Measurements from ENCODE around the gene ACY1.

The ACY1 gene

DNA sequence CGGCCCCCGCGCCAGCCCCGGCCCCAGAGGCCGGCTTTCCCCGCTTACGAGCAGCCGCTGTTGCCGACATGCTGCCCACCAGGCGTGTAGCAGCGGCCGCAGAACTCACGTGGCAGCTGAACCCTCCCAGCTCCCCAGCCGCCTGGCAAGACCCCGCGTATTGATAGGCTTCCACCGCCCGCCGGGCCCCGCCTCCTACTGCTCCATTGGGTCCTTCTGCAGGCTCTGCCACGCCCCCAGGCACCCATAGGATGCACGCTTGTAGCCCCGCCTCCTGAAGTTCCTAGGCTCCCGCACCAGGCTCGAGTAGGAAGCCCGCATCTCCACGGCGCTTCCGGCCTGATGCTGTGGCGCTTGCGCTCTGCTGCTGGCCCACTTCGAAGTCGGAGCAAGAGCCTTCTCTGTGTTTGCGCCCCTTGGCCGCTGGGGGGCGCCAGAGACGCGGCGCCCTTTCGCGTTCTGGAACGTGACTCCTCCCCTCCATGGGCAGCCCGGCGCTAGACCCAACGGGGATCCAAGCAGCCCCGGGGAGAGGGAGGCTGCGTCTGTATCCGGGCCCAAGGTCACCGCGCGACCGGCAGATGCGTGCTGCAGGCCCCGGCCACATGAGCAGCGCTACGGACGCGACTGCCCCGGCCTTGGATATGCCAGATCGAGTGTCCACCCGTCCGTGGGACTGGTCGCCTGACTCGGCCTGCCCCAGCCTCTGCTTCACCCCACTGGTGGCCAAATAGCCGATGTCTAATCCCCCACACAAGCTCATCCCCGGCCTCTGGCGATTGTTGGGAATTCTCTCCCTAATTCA, 41.3 kb upstream of the ACY1 start, which contains the start of the genes PARP3 and RRP9 (continued):
- TF ChIP-seq BCL11A (tag by site-specific recombination; IDR thresholded peaks at IDR 0.05; ENCODE audit: low read depth) (peak; percentile 61; the same call in 1 of the 2 replicates), ZNF202 (tag by site-specific recombination; IDR thresholded peaks at IDR 0.05; ENCODE audit: borderline replicate concordance) (no peak), ZSCAN23 (tag by site-specific recombination; IDR thresholded peaks at IDR 0.05) (no peak), ZNF660 (tag by site-specific recombination; IDR thresholded peaks at IDR 0.05) (no peak; the same call in 1 of the 2 replicates), ZNF175 (tag by site-specific recombination; IDR thresholded peaks at IDR 0.05) (no peak), ZNF341 (tag by site-specific recombination; IDR thresholded peaks at IDR 0.05; ENCODE audit: low read depth) (peak; percentile 85), TCF7L2 (IDR thresholded peaks at IDR 0.05; ENCODE audit: borderline replicate concordance, low read depth, low read length) (no peak), ZNF48 (tag by site-specific recombination; IDR thresholded peaks at IDR 0.05) (no peak), SP7 (tag by site-specific recombination; IDR thresholded peaks at IDR 0.05) (peak; percentile 50; the same call in 1 of the 2 replicates), ZNF157 (tag by site-specific recombination; IDR thresholded peaks at IDR 0.05) (no peak), ZNF785 (tag by site-specific recombination; IDR thresholded peaks at IDR 0.05) (no peak), ZNF37A (tag by site-specific recombination; IDR thresholded peaks at IDR 0.05) (no peak), ZEB2 (tag by site-specific recombination; IDR thresholded peaks at IDR 0.05) (peak; percentile 58), HOXC10 (CRISPR knock-in tag; IDR thresholded peaks at IDR 0.05) (no peak), ZNF501 (tag by site-specific recombination; IDR thresholded peaks at IDR 0.05) (peak; percentile 62; the same call in 1 of the 2 replicates), ZNF747 (tag by site-specific recombination; IDR thresholded peaks at IDR 0.05) (no peak), ZNF354C (tag by site-specific recombination; IDR thresholded peaks at IDR 0.05; ENCODE audit: borderline replicate concordance, low read depth) (no peak), ZNF571 (tag by site-specific recombination; IDR thresholded peaks at IDR 0.05) (no peak), ZFP3 (tag by site-specific recombination; IDR thresholded peaks at IDR 0.05; ENCODE audit: low read depth) (no peak), ZBTB20 (tag by site-specific recombination; IDR thresholded peaks at IDR 0.05) (peak; percentile 37; the same call in 1 of the 2 replicates), ZNF221 (tag by site-specific recombination; IDR thresholded peaks at IDR 0.05; ENCODE audit: borderline replicate concordance) (no peak), ZNF426 (tag by site-specific recombination; IDR thresholded peaks at IDR 0.05) (no peak), ZNF777 (tag by site-specific recombination; IDR thresholded peaks at IDR 0.05; ENCODE audit: borderline replicate concordance) (no peak), ZNF169 (tag by site-specific recombination; IDR thresholded peaks at IDR 0.05) (no peak), ZNF16 (tag by site-specific recombination; IDR thresholded peaks at IDR 0.05; ENCODE audit: low read depth) (no peak), GLIS2 (tag by site-specific recombination; IDR thresholded peaks at IDR 0.05) (peak; percentile 52; the same call in 1 of the 2 replicates)
- TF ChIP-seq, protein P1, sequence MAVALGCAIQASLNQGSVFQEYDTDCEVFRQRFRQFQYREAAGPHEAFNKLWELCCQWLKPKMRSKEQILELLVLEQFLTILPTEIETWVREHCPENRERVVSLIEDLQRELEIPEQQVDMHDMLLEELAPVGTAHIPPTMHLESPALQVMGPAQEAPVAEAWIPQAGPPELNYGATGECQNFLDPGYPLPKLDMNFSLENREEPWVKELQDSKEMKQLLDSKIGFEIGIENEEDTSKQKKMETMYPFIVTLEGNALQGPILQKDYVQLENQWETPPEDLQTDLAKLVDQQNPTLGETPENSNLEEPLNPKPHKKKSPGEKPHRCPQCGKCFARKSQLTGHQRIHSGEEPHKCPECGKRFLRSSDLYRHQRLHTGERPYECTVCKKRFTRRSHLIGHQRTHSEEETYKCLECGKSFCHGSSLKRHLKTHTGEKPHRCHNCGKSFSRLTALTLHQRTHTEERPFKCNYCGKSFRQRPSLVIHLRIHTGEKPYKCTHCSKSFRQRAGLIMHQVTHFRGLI (tag by site-specific recombination; IDR thresholded peaks at IDR 0.05): no peak
- TF ChIP-seq, protein P2, sequence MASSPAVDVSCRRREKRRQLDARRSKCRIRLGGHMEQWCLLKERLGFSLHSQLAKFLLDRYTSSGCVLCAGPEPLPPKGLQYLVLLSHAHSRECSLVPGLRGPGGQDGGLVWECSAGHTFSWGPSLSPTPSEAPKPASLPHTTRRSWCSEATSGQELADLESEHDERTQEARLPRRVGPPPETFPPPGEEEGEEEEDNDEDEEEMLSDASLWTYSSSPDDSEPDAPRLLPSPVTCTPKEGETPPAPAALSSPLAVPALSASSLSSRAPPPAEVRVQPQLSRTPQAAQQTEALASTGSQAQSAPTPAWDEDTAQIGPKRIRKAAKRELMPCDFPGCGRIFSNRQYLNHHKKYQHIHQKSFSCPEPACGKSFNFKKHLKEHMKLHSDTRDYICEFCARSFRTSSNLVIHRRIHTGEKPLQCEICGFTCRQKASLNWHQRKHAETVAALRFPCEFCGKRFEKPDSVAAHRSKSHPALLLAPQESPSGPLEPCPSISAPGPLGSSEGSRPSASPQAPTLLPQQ (tag by site-specific recombination; IDR thresholded peaks at IDR 0.05): peak; percentile 19; the same call in 1 of the 2 replicates
- TF ChIP-seq, protein P3, sequence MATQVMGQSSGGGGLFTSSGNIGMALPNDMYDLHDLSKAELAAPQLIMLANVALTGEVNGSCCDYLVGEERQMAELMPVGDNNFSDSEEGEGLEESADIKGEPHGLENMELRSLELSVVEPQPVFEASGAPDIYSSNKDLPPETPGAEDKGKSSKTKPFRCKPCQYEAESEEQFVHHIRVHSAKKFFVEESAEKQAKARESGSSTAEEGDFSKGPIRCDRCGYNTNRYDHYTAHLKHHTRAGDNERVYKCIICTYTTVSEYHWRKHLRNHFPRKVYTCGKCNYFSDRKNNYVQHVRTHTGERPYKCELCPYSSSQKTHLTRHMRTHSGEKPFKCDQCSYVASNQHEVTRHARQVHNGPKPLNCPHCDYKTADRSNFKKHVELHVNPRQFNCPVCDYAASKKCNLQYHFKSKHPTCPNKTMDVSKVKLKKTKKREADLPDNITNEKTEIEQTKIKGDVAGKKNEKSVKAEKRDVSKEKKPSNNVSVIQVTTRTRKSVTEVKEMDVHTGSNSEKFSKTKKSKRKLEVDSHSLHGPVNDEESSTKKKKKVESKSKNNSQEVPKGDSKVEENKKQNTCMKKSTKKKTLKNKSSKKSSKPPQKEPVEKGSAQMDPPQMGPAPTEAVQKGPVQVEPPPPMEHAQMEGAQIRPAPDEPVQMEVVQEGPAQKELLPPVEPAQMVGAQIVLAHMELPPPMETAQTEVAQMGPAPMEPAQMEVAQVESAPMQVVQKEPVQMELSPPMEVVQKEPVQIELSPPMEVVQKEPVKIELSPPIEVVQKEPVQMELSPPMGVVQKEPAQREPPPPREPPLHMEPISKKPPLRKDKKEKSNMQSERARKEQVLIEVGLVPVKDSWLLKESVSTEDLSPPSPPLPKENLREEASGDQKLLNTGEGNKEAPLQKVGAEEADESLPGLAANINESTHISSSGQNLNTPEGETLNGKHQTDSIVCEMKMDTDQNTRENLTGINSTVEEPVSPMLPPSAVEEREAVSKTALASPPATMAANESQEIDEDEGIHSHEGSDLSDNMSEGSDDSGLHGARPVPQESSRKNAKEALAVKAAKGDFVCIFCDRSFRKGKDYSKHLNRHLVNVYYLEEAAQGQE (tag by site-specific recombination; IDR thresholded peaks at IDR 0.05): no peak
- TF ChIP-seq, protein P4, sequence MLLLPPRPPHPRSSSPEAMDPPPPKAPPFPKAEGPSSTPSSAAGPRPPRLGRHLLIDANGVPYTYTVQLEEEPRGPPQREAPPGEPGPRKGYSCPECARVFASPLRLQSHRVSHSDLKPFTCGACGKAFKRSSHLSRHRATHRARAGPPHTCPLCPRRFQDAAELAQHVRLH (tag by site-specific recombination; IDR thresholded peaks at IDR 0.05): no peak
- TF ChIP-seq, protein P5, sequence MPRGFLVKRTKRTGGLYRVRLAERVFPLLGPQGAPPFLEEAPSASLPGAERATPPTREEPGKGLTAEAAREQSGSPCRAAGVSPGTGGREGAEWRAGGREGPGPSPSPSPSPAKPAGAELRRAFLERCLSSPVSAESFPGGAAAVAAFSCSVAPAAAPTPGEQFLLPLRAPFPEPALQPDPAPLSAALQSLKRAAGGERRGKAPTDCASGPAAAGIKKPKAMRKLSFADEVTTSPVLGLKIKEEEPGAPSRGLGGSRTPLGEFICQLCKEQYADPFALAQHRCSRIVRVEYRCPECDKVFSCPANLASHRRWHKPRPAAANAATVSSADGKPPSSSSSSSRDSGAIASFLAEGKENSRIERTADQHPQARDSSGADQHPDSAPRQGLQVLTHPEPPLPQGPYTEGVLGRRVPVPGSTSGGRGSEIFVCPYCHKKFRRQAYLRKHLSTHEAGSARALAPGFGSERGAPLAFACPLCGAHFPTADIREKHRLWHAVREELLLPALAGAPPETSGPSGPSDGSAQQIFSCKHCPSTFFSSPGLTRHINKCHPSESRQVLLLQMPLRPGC (tag by site-specific recombination; IDR thresholded peaks at IDR 0.05): peak; percentile 22; the same call in 1 of the 2 replicates

Measured in HEK293 (cell line).